Psoas muscle (tissue), 8 donors: ENCODE measurements around the gene CFAP65. TPM values are rescaled to one million over a fixed set of nuclear protein-coding genes. Genes with fewer than 3 reads are reported as not detected.

Experiments used
- ATAC-seq, 4 donors: fragments of 200-7000 bp; cut with Tn5 transposase; one replicate each; pipeline ENCODE4 v1.9.1; 2020; ENCODE audit warnings: moderate library complexity in 3 of 4, mild to moderate bottlenecking in 2 of 4
- DNase-seq, 2 donors: peaks; one replicate each; pipeline ENCODE4 v3.0.0-alpha.2; 2020
- H3K27ac ChIP-seq: fragments of 200-600 bp; one replicate; pipeline ENCODE4 v1.8.0; 2022
- H3K27me3 ChIP-seq, 3 donors: fragments of 200-600 bp in 1 of 3; one replicate each; pipeline versions ENCODE4 v1.6.1 to v1.8.0; 2013 to 2022; ENCODE audit warnings: low read length in 2 of 3, mild to moderate bottlenecking in 2 of 3, moderate library complexity in 1 of 3; ENCODE audit not compliant: insufficient read depth in 3 of 3
- H3K36me3 ChIP-seq, 2 donors: fragments of 200-600 bp in 1 of 2; one replicate each; pipeline versions ENCODE4 v1.6.1 to v1.8.0; 2013 to 2022; ENCODE audit warnings: low read depth in 1 of 2, mild to moderate bottlenecking in 1 of 2, moderate library complexity in 1 of 2; ENCODE audit not compliant: insufficient read depth in 1 of 2
- H3K4me1 ChIP-seq: fragments of 200-600 bp; one replicate; pipeline ENCODE4 v1.8.0; 2022
- H3K4me3 ChIP-seq: fragments of 200-600 bp; one replicate; pipeline ENCODE4 v1.8.0; 2022; ENCODE audit warnings: mild to moderate bottlenecking
- H3K9me3 ChIP-seq: fragments of 200-600 bp; one replicate; pipeline ENCODE4 v1.8.0; 2022
- WGBS, 3 donors: extraction: QIAGEN DNeasy Blood & Tissue Kit; methylation state at CpG; one replicate each; pipeline versions ENCODE4 v1.1.6 to v1.1.7; 2013; 5-methylcytosine and 5-hydroxymethylcytosine counted together
- intact Hi-C, 2 donors: fragments of 100-400 bp; cut with DNase I; formaldehyde crosslinking; loops; one replicate each; pipeline versions ENCODE4 v1.11.0 to v1.14.2; 2022
- polyA plus RNA-seq, 3 donors: library from polyadenylated mRNA; stranded (reverse); fragments of 200-250 nt; gene quantifications; one replicate each; pipeline ENCODE4 v1.2.3, GENCODE V29; 2013
- total RNA-seq, 4 donors: library from RNA; stranded (reverse); fragmentation: NEBNext Ultra II Directional in 2 of 4; extraction: Animal tissue kit (Norgen Biotek cat#: 25700) in 2 of 4; gene quantifications; one replicate each; pipeline versions ENCODE4 v1.2.1 to v1.2.4, GENCODE V29; 2021 to 2023
- TF ChIP-seq, protein P1 (sequence below): fragments of 200-600 bp; IDR thresholded peaks from one replicate; pipeline ENCODE4 v1.8.0; 2022; ENCODE audit warnings: antibody characterized with exemption
- donor health status: healthy with polysubstance abuse.
- donor health status: DM: no; HTN: no; CAD: no; lungs with moderate emphysema.
- donor health status: Bipolar disorder and iron deficiency.
- donor health status: healthy.
- donor health status: DM: yes; HTN: yes; CAD: no.
- donor health status: DM: no; HTN: no; CAD: no.
- donor health status: DM: no; HTN: no; CAD: no.
- donor health status: DM: yes; HTN: yes; CAD: no.

CFAP65 gene
- total and polyA plus RNA-seq, 7 donors: not detected

DNA sequence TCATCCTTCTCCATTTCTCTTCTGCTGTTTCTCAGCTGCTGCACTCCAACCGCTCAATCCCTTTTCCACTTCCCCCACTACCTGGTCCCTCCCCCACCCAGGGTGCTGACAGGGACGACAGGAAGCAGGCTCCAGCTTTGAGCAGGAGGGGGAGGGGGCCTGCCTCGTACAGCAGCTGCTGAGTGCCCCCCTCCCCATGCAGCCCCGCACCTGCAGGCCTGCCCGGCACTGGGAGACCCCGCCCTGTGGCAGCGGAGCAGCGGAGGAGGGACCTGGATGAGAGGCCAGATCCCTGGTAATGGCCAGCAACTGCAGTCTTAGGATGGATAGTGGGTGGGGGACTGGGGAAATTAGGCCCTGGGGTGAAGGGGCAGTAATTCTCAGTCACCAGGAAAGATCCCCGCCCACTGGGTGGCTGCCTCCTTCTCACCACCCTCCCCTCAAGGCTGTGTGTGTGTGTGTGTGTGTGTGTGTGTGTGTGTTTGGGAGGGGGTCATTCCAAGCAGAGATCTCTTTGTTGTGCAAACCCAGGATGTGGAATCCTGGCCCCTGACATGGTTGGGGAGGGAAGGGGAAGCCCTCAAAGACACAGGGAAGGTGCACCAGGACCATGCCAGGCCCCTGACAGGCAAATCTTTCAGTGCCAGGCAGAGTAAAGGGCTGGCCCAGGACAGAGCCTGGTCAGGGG, 41.3 kb downstream of the CFAP65 start:
- DNase-seq (no peak), ATAC-seq (no peak)
- intact Hi-C loops: no loop called here
- Histone ChIP-seq H3K4me1 (peaks cover 16% of the 10 kb centered on the region), H3K4me3 (no peak overlapping the region), H3K27ac (no peak overlapping the region), H3K36me3 (no peaks in the 10 kb centered on the region), H3K9me3 (no peaks in the 10 kb centered on the region), H3K27me3 (peaks cover 0 to 80% (median 28%) of the 10 kb centered on the region in 3 donors)
- TF ChIP-seq, protein P1, sequence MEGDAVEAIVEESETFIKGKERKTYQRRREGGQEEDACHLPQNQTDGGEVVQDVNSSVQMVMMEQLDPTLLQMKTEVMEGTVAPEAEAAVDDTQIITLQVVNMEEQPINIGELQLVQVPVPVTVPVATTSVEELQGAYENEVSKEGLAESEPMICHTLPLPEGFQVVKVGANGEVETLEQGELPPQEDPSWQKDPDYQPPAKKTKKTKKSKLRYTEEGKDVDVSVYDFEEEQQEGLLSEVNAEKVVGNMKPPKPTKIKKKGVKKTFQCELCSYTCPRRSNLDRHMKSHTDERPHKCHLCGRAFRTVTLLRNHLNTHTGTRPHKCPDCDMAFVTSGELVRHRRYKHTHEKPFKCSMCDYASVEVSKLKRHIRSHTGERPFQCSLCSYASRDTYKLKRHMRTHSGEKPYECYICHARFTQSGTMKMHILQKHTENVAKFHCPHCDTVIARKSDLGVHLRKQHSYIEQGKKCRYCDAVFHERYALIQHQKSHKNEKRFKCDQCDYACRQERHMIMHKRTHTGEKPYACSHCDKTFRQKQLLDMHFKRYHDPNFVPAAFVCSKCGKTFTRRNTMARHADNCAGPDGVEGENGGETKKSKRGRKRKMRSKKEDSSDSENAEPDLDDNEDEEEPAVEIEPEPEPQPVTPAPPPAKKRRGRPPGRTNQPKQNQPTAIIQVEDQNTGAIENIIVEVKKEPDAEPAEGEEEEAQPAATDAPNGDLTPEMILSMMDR: no peak
- WGBS, 3 donors: 47 to 55% (median 49%) methylated on average over 8 to 9 of the region's 9 CpGs

DNA sequence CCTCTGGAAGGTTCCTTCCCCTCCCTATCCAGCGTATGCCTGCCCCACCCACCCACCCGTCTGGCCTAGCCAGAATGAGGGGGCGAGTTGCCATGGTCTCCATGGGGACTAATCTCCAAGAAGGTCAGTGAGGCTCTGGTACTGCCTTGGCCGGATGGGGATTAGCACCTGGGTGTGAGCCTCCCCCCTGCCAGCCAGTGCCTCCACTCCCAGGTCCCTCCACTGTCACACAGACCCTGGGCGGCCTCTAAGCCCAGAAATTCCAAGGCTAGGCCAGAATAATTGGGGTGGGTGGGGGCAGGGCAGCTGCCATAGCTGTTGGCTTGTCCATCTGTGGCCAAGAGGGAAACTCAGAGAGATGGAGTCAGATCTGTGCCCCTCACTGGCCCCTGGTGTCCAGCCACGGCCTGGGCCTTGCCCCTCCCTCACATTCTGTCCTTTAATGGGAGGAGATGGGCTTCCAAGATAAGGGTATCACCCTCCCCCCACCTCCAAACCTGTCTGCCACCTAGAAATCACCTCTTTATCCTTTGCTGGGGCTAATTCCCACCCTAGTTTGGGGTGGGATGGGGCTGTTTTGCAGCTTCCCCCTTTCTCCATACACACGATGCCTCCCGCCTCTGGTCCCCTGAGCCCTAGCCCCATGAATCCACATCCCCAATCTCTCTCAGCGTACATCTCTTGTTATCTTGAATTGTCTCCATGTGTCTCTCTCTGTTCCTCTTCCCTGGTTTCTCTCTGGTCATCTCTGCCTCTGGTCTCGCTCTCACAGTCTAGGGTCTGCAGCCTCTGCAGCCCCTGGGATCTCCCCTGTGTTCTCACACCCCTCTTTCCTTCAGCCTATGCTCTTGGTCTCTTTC, 42.1 kb downstream of the CFAP65 start:
- peaks cover 0 to 79% (median 32%) of the 10 kb centered on the region in 3 donors for H3K27me3 ChIP-seq

DNA sequence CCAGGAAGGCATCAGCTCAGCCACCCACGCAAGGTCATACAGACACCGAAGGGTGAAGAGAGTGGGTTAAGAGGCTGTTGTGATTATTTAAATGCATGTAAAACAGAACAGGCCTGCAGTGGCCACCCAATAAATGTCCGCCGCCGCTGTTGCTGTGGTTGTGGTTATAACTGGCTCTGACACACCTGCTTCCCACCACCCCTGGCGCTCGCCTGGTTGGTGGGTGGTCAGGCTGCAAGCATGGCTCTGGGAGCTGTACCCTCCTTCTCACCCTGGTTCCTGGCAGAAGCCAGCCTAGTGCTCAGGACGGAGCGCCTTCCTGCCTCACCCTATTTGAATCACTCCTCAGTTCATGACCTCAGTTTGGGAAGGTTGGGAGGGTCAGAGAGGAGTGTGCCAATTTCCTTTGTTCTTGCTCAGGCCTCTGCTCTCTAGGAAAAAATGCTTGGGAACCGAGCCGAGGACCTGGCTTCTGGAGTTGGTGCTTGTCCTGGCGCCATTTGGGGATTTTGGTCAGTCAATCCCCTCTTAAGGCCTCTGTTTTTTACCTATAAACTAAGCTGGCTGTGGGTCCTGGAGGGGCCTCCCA, 42.8 kb downstream of the CFAP65 start:
- no peak overlapping the region for H3K4me3 ChIP-seq
- peaks cover 22% of the 10 kb centered on the region for H3K4me1 ChIP-seq
- no peak for ATAC-seq
- peaks cover 0 to 79% (median 38%) of the 10 kb centered on the region in 3 donors for H3K27me3 ChIP-seq
- DNase-seq: no peak
- H3K27ac ChIP-seq: no peak overlapping the region
- TF ChIP-seq, protein P1: no peak
- intact Hi-C loops: no loop called here
- WGBS, 3 donors: 64 to 70% (median 67%) methylated on average over 12 of the region's 12 CpGs
- no peaks in the 10 kb centered on the region for H3K9me3 ChIP-seq
- H3K36me3 ChIP-seq: no peaks in the 10 kb centered on the region

More for the DNA sequence above, 42.1 kb downstream of the CFAP65 start:
- TF ChIP-seq, protein P1: no peak
- Histone ChIP-seq H3K4me3 (no peak overlapping the region), H3K27ac (no peak overlapping the region), H3K36me3 (no peaks in the 10 kb centered on the region), H3K4me1 (peaks cover 16% of the 10 kb centered on the region), H3K9me3 (no peaks in the 10 kb centered on the region)
- ATAC-seq: no peak
- intact Hi-C loops: no loop called here
- 58 to 69% (median 62%) methylated on average over 10 of the region's 10 CpGs for WGBS, 3 donors
- no peak for DNase-seq

DNA sequence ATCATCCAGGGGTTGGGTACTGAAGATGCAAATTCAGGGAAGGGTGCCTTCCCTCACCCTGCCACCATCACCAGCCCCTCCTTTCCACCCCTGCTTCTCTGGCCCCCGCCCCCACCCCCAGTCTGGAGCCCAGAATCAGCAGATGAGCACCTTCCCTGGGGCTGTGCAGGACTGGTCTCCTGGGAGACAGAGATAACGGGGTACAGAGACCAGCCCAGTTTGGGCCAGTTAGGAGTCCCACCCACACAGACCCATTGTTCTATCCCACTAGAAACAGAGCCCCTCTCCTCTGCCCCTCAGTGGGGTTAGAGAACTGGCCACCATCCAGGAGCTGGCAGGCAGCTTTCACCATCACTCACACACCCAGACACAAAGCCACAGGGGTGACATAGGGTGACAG, 43.6 kb downstream of the CFAP65 start:
- 47 to 64% (median 51%) methylated on average over 2 of the region's 2 CpGs for WGBS, 3 donors
- Histone ChIP-seq H3K27ac (no peak overlapping the region), H3K9me3 (no peaks in the 10 kb centered on the region), H3K27me3 (peaks cover 0 to 79% (median 40%) of the 10 kb centered on the region in 3 donors), H3K36me3 (no peaks in the 10 kb centered on the region), H3K4me3 (no peak overlapping the region), H3K4me1 (peaks cover 23% of the 10 kb centered on the region)
- DNase-seq: no peak
- intact Hi-C loops: no loop called here
- TF ChIP-seq, protein P1: no peak
- ATAC-seq: no peak
